HG02623 (cell line): ENCODE data around the gene DENND2D.

Experiments
- ATAC-seq: cut with Tn5 transposase; IDR thresholded peaks from one replicate; pipeline ENCODE4 v1.9.1; 2021; ENCODE audit warnings: moderate library complexity; ENCODE audit not compliant: unreplicated experiment

DENND2D gene

DNA sequence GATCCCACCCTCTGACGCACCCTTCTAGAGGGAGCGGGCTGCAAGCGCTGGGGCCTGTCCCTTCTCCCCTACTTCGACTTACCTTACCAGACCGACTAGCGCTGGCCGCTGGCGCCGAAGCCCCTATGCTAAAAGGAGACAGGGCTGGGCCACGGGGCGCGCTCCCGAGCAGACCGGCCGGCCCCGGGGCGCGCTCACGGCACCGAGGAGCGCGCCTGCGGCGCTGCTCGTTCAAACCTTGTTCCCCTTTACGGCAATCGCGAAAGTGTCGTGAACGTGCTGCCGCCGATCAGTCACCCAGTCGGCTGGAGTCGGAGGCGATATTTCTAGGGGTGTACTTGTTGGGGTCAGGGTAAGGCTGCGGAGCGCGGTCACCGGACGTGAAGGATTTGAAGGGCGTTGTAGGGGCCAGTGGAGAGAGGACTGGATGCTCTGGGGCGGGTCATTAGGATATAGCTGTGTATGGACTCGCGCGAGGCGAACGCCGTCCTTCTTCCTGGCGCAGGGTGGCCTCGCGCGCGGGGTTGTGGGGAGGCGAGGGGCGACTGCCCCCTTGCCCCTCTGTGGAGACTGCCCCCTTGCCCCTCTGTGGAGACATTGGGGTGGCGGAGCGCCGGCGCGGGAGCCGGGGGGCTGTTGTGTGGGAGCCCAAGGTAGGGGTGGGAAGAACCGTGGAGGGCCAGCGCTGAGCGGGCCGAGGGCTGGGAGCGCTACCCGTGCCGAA is 60.3 kb downstream of the DENND2D start, which contains the start of the genes CEPT1 and DRAM2:
Gene CEPT1 (plus strand): TSS at position 268 of the 724 bp plus-strand sequence. CDS start 7,492 bp downstream, outside the sequence.
Gene DRAM2 (minus strand): TSS at position 138 of the 724 bp plus-strand sequence. CDS start 8,539 bp downstream, outside the sequence.
- ATAC-seq = peak; percentile 55

DNA sequence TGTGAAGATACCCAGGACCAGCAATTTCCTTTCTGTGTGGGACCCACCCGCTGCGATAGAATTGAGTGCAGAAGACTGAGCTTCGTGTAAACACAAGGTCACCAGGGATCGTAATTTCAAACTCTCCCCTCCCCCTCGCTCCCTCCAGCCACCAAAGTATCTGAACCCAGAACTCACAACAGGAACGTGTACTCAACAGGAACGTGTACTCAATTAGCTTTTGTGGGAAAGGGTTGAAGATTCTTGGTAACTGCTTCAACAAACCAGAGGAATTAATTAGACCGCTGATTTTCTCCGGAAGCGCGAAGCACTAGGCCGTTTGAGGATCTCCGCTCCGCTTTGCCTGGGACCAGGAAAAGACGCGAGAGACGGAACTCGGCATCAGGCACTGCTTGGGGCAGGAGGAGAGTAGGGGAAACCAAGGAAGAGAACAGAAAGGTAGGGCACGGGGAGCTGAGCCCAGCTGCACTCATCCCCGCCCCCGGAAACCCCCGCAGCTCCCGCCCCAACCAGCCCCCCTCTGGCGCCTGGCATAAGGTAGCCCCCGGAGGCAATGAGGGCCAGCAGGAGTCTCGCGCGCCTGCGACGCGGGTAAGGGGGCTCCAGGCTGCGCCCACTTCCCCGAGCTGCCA is 61.0 kb downstream of the DENND2D start:
- no peak for ATAC-seq
